Measurements from ENCODE around the gene SLC33A1.
"Not testable (repeated sequence)": the region's sequence is repeated elsewhere in the genome, so short reads cannot be mapped to it uniquely, and the experiment has no call there.

SLC33A1 gene

DNA sequence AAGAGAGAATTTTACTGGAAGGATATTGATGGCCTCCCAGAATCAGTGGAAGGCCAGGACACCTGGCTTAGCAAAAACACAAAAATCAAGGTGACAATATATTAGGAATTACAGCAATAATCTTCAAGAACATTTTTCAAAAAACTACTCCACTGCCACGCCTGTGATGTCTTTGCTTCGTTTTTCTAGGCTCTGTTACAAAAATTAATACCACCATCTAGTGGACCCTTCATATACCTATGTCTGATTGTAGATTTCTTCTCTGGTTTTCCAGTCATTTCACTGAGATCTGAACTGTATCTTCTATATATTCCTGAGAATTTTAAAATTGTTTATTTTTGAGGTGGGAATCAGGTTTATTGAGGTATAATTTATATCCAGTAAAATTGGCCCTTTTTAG is 5.6 kb upstream of the SLC33A1 start:
- TF ChIP-seq, protein P1, sequence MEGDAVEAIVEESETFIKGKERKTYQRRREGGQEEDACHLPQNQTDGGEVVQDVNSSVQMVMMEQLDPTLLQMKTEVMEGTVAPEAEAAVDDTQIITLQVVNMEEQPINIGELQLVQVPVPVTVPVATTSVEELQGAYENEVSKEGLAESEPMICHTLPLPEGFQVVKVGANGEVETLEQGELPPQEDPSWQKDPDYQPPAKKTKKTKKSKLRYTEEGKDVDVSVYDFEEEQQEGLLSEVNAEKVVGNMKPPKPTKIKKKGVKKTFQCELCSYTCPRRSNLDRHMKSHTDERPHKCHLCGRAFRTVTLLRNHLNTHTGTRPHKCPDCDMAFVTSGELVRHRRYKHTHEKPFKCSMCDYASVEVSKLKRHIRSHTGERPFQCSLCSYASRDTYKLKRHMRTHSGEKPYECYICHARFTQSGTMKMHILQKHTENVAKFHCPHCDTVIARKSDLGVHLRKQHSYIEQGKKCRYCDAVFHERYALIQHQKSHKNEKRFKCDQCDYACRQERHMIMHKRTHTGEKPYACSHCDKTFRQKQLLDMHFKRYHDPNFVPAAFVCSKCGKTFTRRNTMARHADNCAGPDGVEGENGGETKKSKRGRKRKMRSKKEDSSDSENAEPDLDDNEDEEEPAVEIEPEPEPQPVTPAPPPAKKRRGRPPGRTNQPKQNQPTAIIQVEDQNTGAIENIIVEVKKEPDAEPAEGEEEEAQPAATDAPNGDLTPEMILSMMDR (IDR thresholded peaks at IDR 0.05; ENCODE audit: low read depth, low read length): no peak
- Histone ChIP-seq H3K4me3 (ENCODE audit: low read depth, low read length) (no peak overlapping the region), H3K27ac (no peak overlapping the region), H3K27me3 (ENCODE audit: insufficient read depth, low read depth, severe bottlenecking) (no peaks in the 10 kb centered on the region), H3K9me3 (ENCODE audit: severe bottlenecking) (peaks cover 2% of the 10 kb centered on the region), H3K36me3 (no peaks in the 10 kb centered on the region)
- DNase-seq: no peak

DNA sequence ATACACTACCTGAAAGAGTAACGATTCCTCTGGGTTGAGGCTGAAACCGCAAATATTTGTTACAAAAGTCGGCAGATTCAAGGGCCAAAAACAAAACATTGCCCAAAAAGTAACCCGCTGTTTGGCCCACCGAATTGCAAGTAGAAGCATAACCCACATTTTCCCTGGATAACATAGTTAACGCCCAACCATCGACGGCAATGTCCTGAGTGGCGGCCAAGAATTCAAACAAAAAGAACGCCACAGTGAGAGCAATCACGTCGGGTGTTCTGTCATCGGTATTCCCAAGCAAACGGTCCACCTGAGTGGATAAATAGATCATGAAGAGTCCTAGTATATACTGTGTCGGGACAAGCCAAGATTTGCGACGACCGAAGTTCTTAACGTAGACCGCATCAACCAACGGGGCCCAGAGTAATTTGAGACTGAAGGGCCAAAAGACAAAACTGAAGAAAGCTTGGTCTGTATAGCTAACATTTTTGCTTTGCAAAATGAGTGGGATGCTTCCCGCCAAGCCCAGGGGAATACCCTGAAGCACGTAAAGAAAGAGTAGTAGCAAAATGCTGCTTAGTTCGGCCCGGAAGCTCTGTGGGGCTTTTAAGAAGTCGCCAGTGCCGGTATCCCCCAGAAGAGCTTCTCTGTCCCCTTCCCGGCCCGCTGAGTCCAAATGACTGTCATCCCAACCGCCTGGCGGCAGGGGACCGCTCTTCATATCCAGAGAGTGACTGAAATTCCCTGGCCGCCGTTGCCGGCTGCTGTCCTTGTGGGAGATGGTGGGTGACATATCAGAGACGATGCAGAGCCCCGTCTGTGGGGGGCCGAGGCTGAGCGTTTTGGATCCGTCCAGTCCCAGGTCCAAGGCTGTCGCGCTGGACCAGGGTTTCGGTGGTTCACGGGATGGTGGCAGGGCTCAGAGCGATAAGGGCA is 750 bp downstream of the SLC33A1 start:
- Histone ChIP-seq H3K27ac (peak overlapping the region; percentile 68), H3K9me3 (ENCODE audit: severe bottlenecking) (peaks cover 6% of the 10 kb centered on the region), H3K4me3 (ENCODE audit: low read depth, low read length) (peak overlapping the region; percentile 82), H3K36me3 (peaks cover 2% of the 10 kb centered on the region; the same call in 1 of the 2 replicates), H3K27me3 (ENCODE audit: insufficient read depth, low read depth, severe bottlenecking) (no peaks in the 10 kb centered on the region)
- DNase-seq: peak; percentile 35
- TF ChIP-seq, protein P1 (IDR thresholded peaks at IDR 0.05; ENCODE audit: low read depth, low read length): no peak

DNA sequence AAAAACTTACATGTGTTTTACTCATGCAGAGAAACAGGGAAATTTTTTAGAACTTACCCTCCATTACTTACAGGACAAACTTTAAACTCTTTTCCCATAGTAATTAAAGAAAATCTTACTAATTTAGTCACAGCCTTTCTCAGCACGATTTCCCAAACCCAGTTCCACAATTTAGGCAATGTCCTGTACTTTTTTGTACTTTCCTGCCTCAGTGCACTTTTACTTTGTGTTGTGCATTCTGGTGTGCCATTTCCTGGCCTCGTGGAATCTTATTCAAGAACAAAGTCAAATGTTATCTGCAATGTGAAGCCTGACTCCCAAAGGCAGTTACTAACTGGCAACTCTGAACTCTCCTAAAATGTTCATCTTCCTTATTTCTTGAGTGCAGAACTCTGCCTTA is 1.9 kb downstream of the SLC33A1 start:
- DNase-seq: no peak
- no peak overlapping the region for H3K27ac ChIP-seq

DNA sequence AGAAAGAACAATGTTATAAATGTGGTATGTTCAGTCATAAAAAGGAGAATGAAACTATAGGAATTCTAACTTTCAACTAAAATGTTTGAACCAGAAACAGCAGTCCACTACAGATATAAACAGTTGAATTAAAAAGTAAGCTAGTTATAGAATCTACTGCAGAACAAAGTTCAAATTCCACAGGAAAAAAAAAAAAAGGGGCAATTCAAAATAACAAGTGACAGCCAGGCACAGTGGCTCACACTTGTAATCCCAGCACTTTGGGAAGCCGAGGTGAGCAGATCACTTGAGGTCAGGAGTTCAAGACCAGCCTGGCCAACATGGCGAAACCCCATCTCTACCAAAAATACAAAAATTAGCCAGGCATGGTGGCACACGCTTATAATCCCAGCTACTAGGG is 4.8 kb downstream of the SLC33A1 start:
- not testable (repeated sequence) for H3K9me3 ChIP-seq (ENCODE audit: severe bottlenecking); H3K27ac ChIP-seq; H3K27me3 ChIP-seq (ENCODE audit: insufficient read depth, low read depth, severe bottlenecking); H3K4me3 ChIP-seq (ENCODE audit: low read depth, low read length); DNase-seq; H3K36me3 ChIP-seq

More for the DNA sequence above, 1.9 kb downstream of the SLC33A1 start:
- H3K36me3 ChIP-seq: peaks cover 2% of the 10 kb centered on the region; the same call in 1 of the 2 replicates
- TF ChIP-seq, protein P1 (IDR thresholded peaks at IDR 0.05; ENCODE audit: low read depth, low read length): no peak
- H3K9me3 ChIP-seq (ENCODE audit: severe bottlenecking): peaks cover 6% of the 10 kb centered on the region
- no peaks in the 10 kb centered on the region for H3K27me3 ChIP-seq (ENCODE audit: insufficient read depth, low read depth, severe bottlenecking)
- H3K4me3 ChIP-seq (ENCODE audit: low read depth, low read length): peak overlapping the region; percentile 82

DNA sequence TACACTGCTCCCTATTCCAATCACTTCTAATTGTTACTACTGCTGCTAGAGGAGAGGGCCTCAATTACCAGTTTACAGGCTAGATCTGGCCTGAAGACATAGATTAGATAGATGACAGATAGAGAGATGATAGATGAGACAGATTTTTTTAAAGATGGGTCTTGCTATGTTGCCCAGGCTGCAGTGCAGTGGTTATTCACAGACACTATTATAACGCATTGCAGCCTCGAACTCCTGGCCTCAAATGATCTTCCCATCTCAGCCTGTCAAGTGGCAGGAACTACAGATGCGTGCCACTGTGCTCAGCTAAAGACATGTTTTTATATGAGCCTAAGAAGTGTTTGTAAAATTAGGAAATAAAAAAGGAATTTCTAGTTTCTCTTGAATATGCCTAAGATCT is 6.2 kb downstream of the SLC33A1 start:
- H3K4me3 ChIP-seq (ENCODE audit: low read depth, low read length): no peak overlapping the region

DNA sequence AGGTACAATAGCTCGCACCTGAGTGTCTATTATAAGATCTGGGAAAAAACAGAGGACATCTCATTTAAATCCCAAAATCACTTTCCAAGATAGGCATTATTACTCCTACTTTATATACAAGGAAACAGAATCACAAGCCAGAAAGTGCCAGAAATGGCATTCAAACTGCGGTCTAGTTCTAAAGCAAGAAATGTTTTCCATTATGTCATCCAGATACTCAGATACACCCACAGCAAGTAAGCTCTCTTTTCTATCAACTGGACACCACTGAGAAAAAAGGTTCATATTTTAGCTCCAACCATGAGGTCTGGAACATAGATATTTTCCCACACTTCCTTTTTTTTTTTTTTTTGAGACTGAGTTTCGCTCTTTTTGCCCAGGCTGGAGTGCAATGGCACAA is 8.1 kb downstream of the SLC33A1 start:
- H3K9me3 ChIP-seq (ENCODE audit: severe bottlenecking): no peaks in the 10 kb centered on the region
- DNase-seq: no peak
- no peaks in the 10 kb centered on the region for H3K36me3 ChIP-seq
- H3K27me3 ChIP-seq (ENCODE audit: insufficient read depth, low read depth, severe bottlenecking): no peaks in the 10 kb centered on the region
- H3K4me3 ChIP-seq (ENCODE audit: low read depth, low read length): no peak overlapping the region
- H3K27ac ChIP-seq: no peak overlapping the region
- TF ChIP-seq, protein P1 (IDR thresholded peaks at IDR 0.05; ENCODE audit: low read depth, low read length): no peak

More for the DNA sequence above, 6.2 kb downstream of the SLC33A1 start:
- Histone ChIP-seq H3K9me3 (ENCODE audit: severe bottlenecking) (no peaks in the 10 kb centered on the region), H3K27me3 (ENCODE audit: insufficient read depth, low read depth, severe bottlenecking) (no peaks in the 10 kb centered on the region), H3K36me3 (no peaks in the 10 kb centered on the region), H3K27ac (no peak overlapping the region)
- no peak for DNase-seq
- TF ChIP-seq, protein P1 (IDR thresholded peaks at IDR 0.05; ENCODE audit: low read depth, low read length): no peak
